ENCODE data around the gene SSTR3.

GRCh38 chr22:37232140-37232998 is 20.1 kb upstream of the SSTR3 start:
- TF ChIP-seq CTCF (conservative IDR thresholded peaks at IDR 0.05 in 1 of 2, IDR thresholded peaks at IDR 0.05 in 1 of 2; ENCODE audit: low read depth in 1 of 2, low read length in 2 of 2) (no peak), EZH2 (IDR thresholded peaks at IDR 0.05; ENCODE audit: low read length, missing control alignments) (no peak)
